Stomach (tissue), 9 donors: ENCODE data around the gene CISH. TPM values are rescaled to one million over a fixed set of nuclear protein-coding genes. Genes with fewer than 3 reads are reported as not detected.

Source experiments
- DNase-seq, 2 donors: peaks; one replicate each; pipeline versions ENCODE4 v3.0.0 to v3.0.0-alpha.2; 2013 to 2019
- H3K27ac ChIP-seq, 5 donors: fragments of 200-600 bp in 4 of 5; sonication (generic) in 4 of 5; one replicate each; pipeline ENCODE4 v1.5.1; 2013 to 2019; ENCODE audit warnings: mild to moderate bottlenecking in 1 of 5, moderate library complexity in 1 of 5
- H3K27me3 ChIP-seq, 3 donors: fragments of 200-600 bp; sonication (generic); one replicate each; pipeline ENCODE4 v1.5.1; 2017 to 2019; ENCODE audit warnings: mixed run types in 1 of 3
- H3K36me3 ChIP-seq, 4 donors: fragments of 200-600 bp; sonication (generic); 1 replicate in 3 of 4; 2 replicates in 1 of 4; pipeline ENCODE4 v1.5.1; 2016 to 2019
- H3K4me1 ChIP-seq, 4 donors: fragments of 200-600 bp; sonication (generic); one replicate each; pipeline ENCODE4 v1.5.1; 2016 to 2019
- H3K4me3 ChIP-seq, 4 donors: fragments of 200-600 bp; sonication (generic) in 3 of 4; one replicate each; pipeline ENCODE4 v1.5.1; 2016 to 2019; ENCODE audit warnings: mild to moderate bottlenecking in 1 of 4
- H3K9me3 ChIP-seq, 4 donors: fragments of 200-600 bp; sonication (generic); one replicate each; pipeline ENCODE4 v1.5.1; 2016 to 2019
- EP300 ChIP-seq: sonication (generic); formaldehyde crosslinking; IDR thresholded peaks from one replicate; pipeline ENCODE4 v1.6.1; 2017; ENCODE audit warnings: antibody characterized with exemption
- POLR2A ChIP-seq, 4 donors: fragments of 450-650 bp; IDR thresholded peaks; one replicate each; pipeline ENCODE4 v1.6.1; 2016; ENCODE audit warnings: antibody characterized with exemption in 4 of 4, control low read depth in 2 of 4, mild to moderate bottlenecking in 1 of 4, moderate library complexity in 1 of 4
- POLR2AphosphoS5 ChIP-seq, 3 donors: sonication (generic); formaldehyde crosslinking; IDR thresholded peaks; one replicate each; pipeline ENCODE4 v1.6.1; 2016; ENCODE audit warnings: antibody characterized with exemption in 3 of 3
- WGBS, 5 donors: extraction: QIAGEN DNeasy Blood & Tissue Kit in 3 of 5; methylation state at CpG; one replicate each; pipeline versions ENCODE4 v1.1.5 to v1.1.7; 2013 to 2018; 5-methylcytosine and 5-hydroxymethylcytosine counted together
- intact Hi-C: fragments of 100-400 bp; cut with DNase I; formaldehyde crosslinking; loops from one replicate; pipeline ENCODE4 v1.15.1; 2023; ENCODE audit warnings: low total_unique reads
- polyA plus RNA-seq, 3 donors: library from polyadenylated mRNA; stranded (reverse); fragments of 200-250 nt; gene quantifications; one replicate each; pipeline ENCODE4 v1.2.3, GENCODE V29; 2013
- total RNA-seq, 5 donors: library from RNA; depleted of rRNA; stranded (reverse); fragments of >200 nt; gene quantifications; one replicate each; pipeline versions ENCODE4 v1.1.0 to v1.2.3, GENCODE V29; 2014 to 2016
- TF ChIP-seq, protein P1 (sequence below), 7 experiments: fragments of 450-650 bp in 4 of 7; fragments of 200-600 bp in 3 of 7; sonication (generic) in 3 of 7; IDR thresholded peaks; one replicate each; pipeline ENCODE4 v1.5.1; 2016 to 2019; ENCODE audit warnings: antibody characterized with exemption in 7 of 7, control low read depth in 2 of 7, mild to moderate bottlenecking in 1 of 7
- donor health status: healthy with polysubstance abuse.
- donor health status: Bipolar disorder and iron deficiency.
- donor health status: healthy.

CISH gene
- total and polyA plus RNA-seq, 8 donors = 1.8 to 11.5 (median 5.6) TPM

- H3K4me1 ChIP-seq = peaks cover 0 to 11% (median 3%) of the 10 kb centered on the region in 4 donors
- no peaks in the 10 kb centered on the region for H3K27me3 ChIP-seq
- peak in 1 of 2 donors; percentile 66 for DNase-seq
- H3K4me3 ChIP-seq = no peak overlapping the region
- no peak overlapping the region for H3K27ac ChIP-seq
- intact Hi-C loops = no loop called here
- 68 to 87% (median 77%) methylated on average over 7 of the region's 7 CpGs for WGBS, 5 donors
- peaks cover 15 to 99% (median 97%) of the 10 kb centered on the region in 4 donors for H3K36me3 ChIP-seq
- H3K9me3 ChIP-seq = no peaks in the 10 kb centered on the region
- TF ChIP-seq, protein P1, sequence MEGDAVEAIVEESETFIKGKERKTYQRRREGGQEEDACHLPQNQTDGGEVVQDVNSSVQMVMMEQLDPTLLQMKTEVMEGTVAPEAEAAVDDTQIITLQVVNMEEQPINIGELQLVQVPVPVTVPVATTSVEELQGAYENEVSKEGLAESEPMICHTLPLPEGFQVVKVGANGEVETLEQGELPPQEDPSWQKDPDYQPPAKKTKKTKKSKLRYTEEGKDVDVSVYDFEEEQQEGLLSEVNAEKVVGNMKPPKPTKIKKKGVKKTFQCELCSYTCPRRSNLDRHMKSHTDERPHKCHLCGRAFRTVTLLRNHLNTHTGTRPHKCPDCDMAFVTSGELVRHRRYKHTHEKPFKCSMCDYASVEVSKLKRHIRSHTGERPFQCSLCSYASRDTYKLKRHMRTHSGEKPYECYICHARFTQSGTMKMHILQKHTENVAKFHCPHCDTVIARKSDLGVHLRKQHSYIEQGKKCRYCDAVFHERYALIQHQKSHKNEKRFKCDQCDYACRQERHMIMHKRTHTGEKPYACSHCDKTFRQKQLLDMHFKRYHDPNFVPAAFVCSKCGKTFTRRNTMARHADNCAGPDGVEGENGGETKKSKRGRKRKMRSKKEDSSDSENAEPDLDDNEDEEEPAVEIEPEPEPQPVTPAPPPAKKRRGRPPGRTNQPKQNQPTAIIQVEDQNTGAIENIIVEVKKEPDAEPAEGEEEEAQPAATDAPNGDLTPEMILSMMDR (IDR thresholded peaks at IDR 0.05) = no peak
Measured at GRCh38 chr3:50644561-50644960, 33.0 kb upstream of the CISH start.

DNA sequence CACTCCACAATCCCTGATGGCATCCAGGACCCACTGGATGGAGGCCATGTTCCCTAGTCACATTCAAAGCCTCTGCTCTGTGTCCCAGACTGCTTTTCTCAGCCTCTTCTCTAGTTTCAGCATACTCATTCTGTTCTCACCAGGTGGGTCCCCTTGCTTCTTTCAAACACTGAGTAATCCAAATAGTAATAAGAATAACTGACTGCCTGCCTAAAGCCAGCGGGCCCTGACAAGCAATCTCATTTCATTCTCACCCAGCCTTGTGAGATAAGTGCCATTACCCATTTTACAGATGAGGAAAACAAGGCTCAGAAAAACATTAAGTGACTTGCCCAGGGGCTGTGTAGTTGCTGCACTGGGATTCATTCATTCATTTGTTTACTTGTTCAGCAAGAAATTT lies 30.8 kb upstream of the CISH start:
- intact Hi-C loops = no loop called here
- no peaks in the 10 kb centered on the region for H3K27me3 ChIP-seq
- no peak overlapping the region for H3K27ac ChIP-seq
- no peaks in the 10 kb centered on the region for H3K9me3 ChIP-seq
- no peak overlapping the region for H3K4me3 ChIP-seq
- H3K4me1 ChIP-seq = no peaks in the 10 kb centered on the region
- no peak for DNase-seq
- H3K36me3 ChIP-seq = peaks cover 15 to 88% (median 79%) of the 10 kb centered on the region in 4 donors
- 80 to 92% (median 90%) methylated on average over 1 of the region's 1 CpG for WGBS, 5 donors
- no peak for TF ChIP-seq POLR2AphosphoS5 (IDR thresholded peaks at IDR 0.05)
- no peak for TF ChIP-seq POLR2A (IDR thresholded peaks at IDR 0.05)
- TF ChIP-seq, protein P1 (IDR thresholded peaks at IDR 0.05) = no peak
- TF ChIP-seq EP300 = no peak

DNA sequence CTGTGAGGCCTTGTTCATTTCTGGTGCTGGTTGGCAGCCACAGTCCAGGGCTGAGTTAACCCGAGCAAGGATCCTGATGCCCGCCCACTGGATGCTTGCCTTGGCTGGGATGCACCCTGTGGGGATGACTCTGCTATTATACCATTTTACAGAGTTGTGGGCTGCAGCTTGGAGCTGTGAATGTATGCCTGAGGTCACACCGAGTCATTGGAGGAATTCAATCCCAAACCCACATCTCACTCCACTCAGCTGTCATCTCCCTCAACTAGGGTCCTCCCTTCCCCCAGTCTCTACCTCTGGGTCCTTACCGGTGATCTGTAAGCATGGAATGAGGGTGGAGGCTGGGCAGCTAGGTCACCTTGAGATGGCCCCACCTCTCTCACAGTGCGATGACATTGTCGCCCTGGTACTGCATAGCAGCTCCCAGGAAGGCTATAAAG lies 27.5 kb upstream of the CISH start:
- DNase-seq = peak; percentile 31 to 49
- TF ChIP-seq POLR2A (IDR thresholded peaks at IDR 0.05) (no peak), EP300 (no peak), POLR2AphosphoS5 (IDR thresholded peaks at IDR 0.05) (no peak)
- TF ChIP-seq, protein P1 (IDR thresholded peaks at IDR 0.05) = no peak
- H3K27me3 ChIP-seq = no peaks in the 10 kb centered on the region
- H3K27ac ChIP-seq = peak overlapping the region in 1 of 5 donors; percentile 19
- peaks cover 8 to 55% (median 46%) of the 10 kb centered on the region in 4 donors for H3K36me3 ChIP-seq
- intact Hi-C loops = no loop called here
- 83 to 95% (median 84%) methylated on average over 6 of the region's 6 CpGs for WGBS, 5 donors
- no peak overlapping the region for H3K4me3 ChIP-seq
- no peaks in the 10 kb centered on the region for H3K9me3 ChIP-seq
- H3K4me1 ChIP-seq = peaks cover 0 to 8% (median 7%) of the 10 kb centered on the region in 4 donors

DNA sequence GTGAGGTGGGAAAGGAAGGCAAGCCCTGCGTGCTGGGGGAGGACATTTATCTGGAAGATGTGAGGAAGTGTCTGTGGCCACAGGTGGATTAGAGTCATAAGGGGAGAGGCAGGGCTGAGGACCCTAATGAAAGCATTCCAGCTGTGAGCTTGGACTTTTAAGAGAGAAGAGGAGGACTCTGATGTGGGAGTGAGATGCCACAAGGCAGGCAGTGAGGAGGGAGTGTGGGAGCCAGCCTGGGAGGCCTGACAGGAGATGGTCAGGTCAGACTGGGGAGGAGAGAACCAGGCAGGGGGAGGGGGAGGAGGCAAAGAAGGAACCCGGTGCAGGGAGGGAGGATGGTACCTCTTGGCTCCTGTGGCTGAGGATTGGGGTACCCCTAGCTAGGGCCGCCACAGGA lies 26.4 kb upstream of the CISH start:
- intact Hi-C loops = no loop called here
- peaks cover 0 to 14% (median 8%) of the 10 kb centered on the region in 4 donors for H3K4me1 ChIP-seq
- TF ChIP-seq, protein P1 (IDR thresholded peaks at IDR 0.05) = no peak
- no peak for TF ChIP-seq EP300
- TF ChIP-seq POLR2AphosphoS5 (IDR thresholded peaks at IDR 0.05) = no peak
- no peak for TF ChIP-seq POLR2A (IDR thresholded peaks at IDR 0.05)
- H3K36me3 ChIP-seq = peaks cover 4 to 44% (median 34%) of the 10 kb centered on the region in 4 donors
- 72 to 83% (median 75%) methylated on average over 3 of the region's 3 CpGs for WGBS, 5 donors
- DNase-seq = no peak
- H3K27ac ChIP-seq = no peak overlapping the region
- no peaks in the 10 kb centered on the region for H3K9me3 ChIP-seq
- H3K27me3 ChIP-seq = no peaks in the 10 kb centered on the region
- H3K4me3 ChIP-seq = no peak overlapping the region
